ENCODE measurements around the gene EPB41L4A.

Gene EPB41L4A

DNA sequence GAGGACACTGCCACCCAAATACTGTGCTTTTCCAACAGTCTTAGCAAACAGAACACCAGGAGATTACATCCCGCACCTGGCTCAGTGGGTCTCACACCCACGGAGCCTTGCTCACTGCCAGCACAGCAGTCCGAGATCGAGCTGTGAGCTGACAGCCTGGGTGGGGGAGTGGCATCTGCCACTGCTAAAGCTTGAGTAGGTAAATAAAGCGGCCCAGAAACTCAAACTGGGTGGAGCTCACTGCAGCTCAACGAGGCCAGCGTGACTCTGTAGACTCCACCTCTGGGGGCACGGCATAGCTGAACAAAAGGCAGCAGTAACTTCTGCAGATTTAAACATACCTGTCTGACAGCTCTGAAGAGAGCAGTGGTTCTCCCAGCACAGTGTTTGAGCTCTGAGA, 28.8 kb downstream of the EPB41L4A start:
- H3K27ac ChIP-seq = no peak overlapping the region

DNA sequence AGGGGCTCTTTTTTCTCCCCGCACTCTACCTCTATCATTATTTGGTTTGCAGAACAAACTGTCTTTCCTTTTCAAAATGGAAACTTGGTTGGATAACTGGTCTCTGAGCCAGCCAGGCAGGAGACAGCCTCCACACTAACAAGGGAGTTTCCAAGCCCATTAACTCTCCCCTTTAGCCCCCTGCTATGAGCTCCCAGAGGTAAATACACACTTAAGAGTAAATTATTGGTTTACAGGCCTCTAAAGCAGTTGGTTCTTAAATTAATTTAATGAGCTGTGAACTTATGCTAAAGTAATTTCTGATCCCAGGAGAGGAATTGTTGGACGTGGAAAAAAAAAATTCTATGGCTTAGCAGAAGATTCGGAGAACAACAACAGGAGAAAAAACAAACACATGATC, 30.3 kb downstream of the EPB41L4A start:
- no peak overlapping the region for H3K27ac ChIP-seq
- H3K27me3 ChIP-seq = no peaks in the 10 kb centered on the region
- H3K4me3 ChIP-seq = no peak overlapping the region
- no peaks in the 10 kb centered on the region for H3K4me1 ChIP-seq
- TF ChIP-seq, protein P1, sequence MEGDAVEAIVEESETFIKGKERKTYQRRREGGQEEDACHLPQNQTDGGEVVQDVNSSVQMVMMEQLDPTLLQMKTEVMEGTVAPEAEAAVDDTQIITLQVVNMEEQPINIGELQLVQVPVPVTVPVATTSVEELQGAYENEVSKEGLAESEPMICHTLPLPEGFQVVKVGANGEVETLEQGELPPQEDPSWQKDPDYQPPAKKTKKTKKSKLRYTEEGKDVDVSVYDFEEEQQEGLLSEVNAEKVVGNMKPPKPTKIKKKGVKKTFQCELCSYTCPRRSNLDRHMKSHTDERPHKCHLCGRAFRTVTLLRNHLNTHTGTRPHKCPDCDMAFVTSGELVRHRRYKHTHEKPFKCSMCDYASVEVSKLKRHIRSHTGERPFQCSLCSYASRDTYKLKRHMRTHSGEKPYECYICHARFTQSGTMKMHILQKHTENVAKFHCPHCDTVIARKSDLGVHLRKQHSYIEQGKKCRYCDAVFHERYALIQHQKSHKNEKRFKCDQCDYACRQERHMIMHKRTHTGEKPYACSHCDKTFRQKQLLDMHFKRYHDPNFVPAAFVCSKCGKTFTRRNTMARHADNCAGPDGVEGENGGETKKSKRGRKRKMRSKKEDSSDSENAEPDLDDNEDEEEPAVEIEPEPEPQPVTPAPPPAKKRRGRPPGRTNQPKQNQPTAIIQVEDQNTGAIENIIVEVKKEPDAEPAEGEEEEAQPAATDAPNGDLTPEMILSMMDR (IDR thresholded peaks at IDR 0.05) = no peak
- no peak for DNase-seq
- no peaks in the 10 kb centered on the region for H3K36me3 ChIP-seq
- intact Hi-C loops (cut with DNase I; ENCODE audit: low total_unique reads) = no loop called here
- H3K9me3 ChIP-seq = no peaks in the 10 kb centered on the region

More for the DNA sequence above, 28.8 kb downstream of the EPB41L4A start:
- H3K4me1 ChIP-seq = no peaks in the 10 kb centered on the region
- no peak overlapping the region for H3K4me3 ChIP-seq
- DNase-seq = no peak
- H3K9me3 ChIP-seq = no peaks in the 10 kb centered on the region
- no peaks in the 10 kb centered on the region for H3K27me3 ChIP-seq
- TF ChIP-seq, protein P1 (IDR thresholded peaks at IDR 0.05) = no peak
- intact Hi-C loops (cut with DNase I; ENCODE audit: low total_unique reads) = no loop called here
- no peaks in the 10 kb centered on the region for H3K36me3 ChIP-seq

DNA sequence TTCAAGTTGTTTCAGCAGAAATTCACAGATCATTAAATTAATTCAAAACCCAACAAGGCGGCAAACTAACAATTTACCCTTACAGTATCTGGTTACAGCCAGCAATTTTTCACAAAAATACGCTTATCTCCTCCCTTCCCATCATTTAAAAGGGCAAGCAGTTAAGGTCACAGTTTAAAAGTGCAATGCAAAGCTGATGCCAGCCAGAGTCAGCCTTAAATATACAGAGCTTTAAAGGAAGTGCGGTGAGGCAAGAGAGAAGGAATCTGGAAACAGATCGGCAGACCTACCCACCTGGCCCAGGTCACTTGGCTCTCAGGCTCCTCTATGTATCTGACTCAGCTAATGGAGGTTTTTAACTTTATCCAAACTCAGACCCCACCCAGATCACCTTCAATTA, 31.0 kb downstream of the EPB41L4A start:
- Histone ChIP-seq H3K36me3 (no peaks in the 10 kb centered on the region), H3K4me3 (no peak overlapping the region), H3K27ac (no peak overlapping the region), H3K9me3 (no peaks in the 10 kb centered on the region), H3K4me1 (no peaks in the 10 kb centered on the region), H3K27me3 (no peaks in the 10 kb centered on the region)
- DNase-seq = no peak
- TF ChIP-seq, protein P1 (IDR thresholded peaks at IDR 0.05) = no peak
- intact Hi-C loops (cut with DNase I; ENCODE audit: low total_unique reads) = no loop called here

DNA sequence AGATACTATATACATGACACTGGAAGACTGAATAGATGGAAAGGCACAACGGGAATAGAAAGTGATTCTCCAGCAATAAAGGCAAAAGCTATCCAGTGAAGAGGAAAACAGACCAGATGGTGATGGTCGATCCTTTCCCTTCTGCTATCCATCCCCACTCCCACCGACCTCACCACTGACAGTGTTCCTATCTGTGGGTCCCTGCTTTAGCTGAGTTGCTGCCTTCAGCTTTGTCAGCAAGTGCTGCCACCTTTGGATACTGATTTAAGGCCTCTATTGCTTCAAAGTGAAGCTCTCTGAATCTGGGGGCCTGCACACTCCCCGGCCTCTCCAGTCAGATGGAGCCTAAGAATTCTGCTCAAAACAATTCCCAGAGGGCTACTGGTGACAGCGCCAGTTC, 32.3 kb downstream of the EPB41L4A start:
- Histone ChIP-seq H3K4me3 (no peak overlapping the region), H3K9me3 (no peaks in the 10 kb centered on the region), H3K27me3 (no peaks in the 10 kb centered on the region), H3K4me1 (no peaks in the 10 kb centered on the region), H3K27ac (no peak overlapping the region), H3K36me3 (no peaks in the 10 kb centered on the region)
- no peak for DNase-seq
- intact Hi-C loops (cut with DNase I; ENCODE audit: low total_unique reads) = no loop called here
- TF ChIP-seq, protein P1 (IDR thresholded peaks at IDR 0.05) = no peak

DNA sequence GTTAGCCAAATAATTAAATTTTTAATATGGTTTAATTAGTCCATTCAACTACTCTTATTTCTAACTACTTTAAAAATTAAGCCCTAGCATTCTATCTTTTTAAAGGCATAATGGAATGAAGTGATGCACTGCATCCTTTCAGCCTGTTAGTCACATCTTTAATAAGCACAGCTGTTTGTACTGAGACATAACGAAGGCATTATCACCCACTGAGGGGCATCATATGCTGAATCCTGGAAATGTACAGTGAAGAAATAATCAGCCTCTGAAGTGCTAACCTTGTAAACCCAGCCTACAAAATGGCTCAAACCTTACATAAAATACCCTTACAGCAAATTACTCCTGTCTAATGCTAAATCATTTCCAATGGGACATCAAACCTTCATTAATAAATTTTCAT, 33.1 kb downstream of the EPB41L4A start:
- intact Hi-C loops (cut with DNase I; ENCODE audit: low total_unique reads) = no loop called here
- Histone ChIP-seq H3K9me3 (no peaks in the 10 kb centered on the region), H3K27ac (no peak overlapping the region), H3K27me3 (no peaks in the 10 kb centered on the region), H3K4me3 (no peak overlapping the region), H3K36me3 (no peaks in the 10 kb centered on the region), H3K4me1 (no peaks in the 10 kb centered on the region)
- DNase-seq = no peak
- TF ChIP-seq, protein P1 (IDR thresholded peaks at IDR 0.05) = no peak

DNA sequence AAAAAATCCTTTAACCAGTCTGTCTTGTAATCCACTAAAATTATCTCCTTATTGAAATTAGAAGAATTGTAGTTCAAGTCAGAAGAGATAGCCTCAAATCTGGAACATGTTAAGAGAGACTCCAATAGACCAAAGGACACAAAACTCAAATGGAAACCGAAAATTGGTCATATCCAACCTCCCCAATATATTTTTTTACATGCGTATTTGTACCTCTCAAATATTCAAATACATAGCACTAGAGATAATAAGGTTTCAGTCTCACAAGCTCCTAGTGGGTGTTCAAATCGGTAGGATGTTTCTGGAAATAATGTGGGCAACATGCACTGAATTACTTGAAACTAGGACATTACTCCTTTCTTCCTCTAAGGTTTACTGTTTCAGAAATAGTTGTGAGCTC, 33.5 kb downstream of the EPB41L4A start:
- TF ChIP-seq, protein P1 (IDR thresholded peaks at IDR 0.05) = no peak
- DNase-seq = no peak
- no peak overlapping the region for H3K4me3 ChIP-seq
- H3K9me3 ChIP-seq = no peaks in the 10 kb centered on the region
- H3K4me1 ChIP-seq = no peaks in the 10 kb centered on the region
- no peak overlapping the region for H3K27ac ChIP-seq
- H3K36me3 ChIP-seq = no peaks in the 10 kb centered on the region
- intact Hi-C loops (cut with DNase I; ENCODE audit: low total_unique reads) = no loop called here
- H3K27me3 ChIP-seq = no peaks in the 10 kb centered on the region
